ENCODE measurements around the gene AMTN.

The AMTN gene

GRCh38 chr4:70556856-70557255 is 38.5 kb downstream of the AMTN start:
- no peak overlapping the region for H3K27ac ChIP-seq
- DNase-seq (ENCODE audit: low spot score): no peak
- CTCF ChIA-PET: interaction anchor here (0.7 kb wide), 1 partner anchor 875 kb away, joined by 3 read pairs; no protein-coding TSS in a partner anchor
- no peak for TF ChIP-seq CTCF (conservative IDR thresholded peaks at IDR 0.05; ENCODE audit: low read depth)
- POLR2A ChIA-PET (ENCODE audit: low non-redundant PET): no interaction called here

GRCh38 chr4:70559211-70559830 is 41.0 kb downstream of the AMTN start:
- peak; percentile 84 for TF ChIP-seq CTCF (conservative IDR thresholded peaks at IDR 0.05; ENCODE audit: low read depth)
- DNase-seq (ENCODE audit: low spot score): peak; percentile 70
- POLR2A ChIA-PET (ENCODE audit: low non-redundant PET): no interaction called here
- CTCF ChIA-PET: interaction anchor here (0.5 to 0.7 kb wide), 7 partner anchors 31 to 377 kb away, joined by 3 to 6 read pairs (median 3); no protein-coding TSS in a partner anchor
- H3K27ac ChIP-seq: no peak overlapping the region

- POLR2A ChIA-PET (ENCODE audit: low non-redundant PET): no interaction called here
- DNase-seq (ENCODE audit: low spot score): no peak
- no peak for TF ChIP-seq CTCF (conservative IDR thresholded peaks at IDR 0.05; ENCODE audit: low read depth)
- CTCF ChIA-PET: interaction anchor here (0.5 to 0.7 kb wide), 2 partner anchors 53 to 679 kb away, joined by 3 read pairs; no protein-coding TSS in a partner anchor
- H3K27ac ChIP-seq: no peak overlapping the region
These were observed 41.6 kb downstream of the AMTN start for GRCh38 chr4:70559924-70560323.

GRCh38 chr4:70564033-70564432 is 45.7 kb downstream of the AMTN start:
- no peak for TF ChIP-seq CTCF (conservative IDR thresholded peaks at IDR 0.05; ENCODE audit: low read depth)
- H3K27ac ChIP-seq: no peak overlapping the region
- ChIA-PET CTCF (no interaction called here), POLR2A (ENCODE audit: low non-redundant PET) (no interaction called here)
- DNase-seq (ENCODE audit: low spot score): no peak

GRCh38 chr4:70570796-70571195 is 52.4 kb downstream of the AMTN start:
- TF ChIP-seq CTCF (conservative IDR thresholded peaks at IDR 0.05; ENCODE audit: low read depth): no peak
- POLR2A ChIA-PET (ENCODE audit: low non-redundant PET): no interaction called here
- CTCF ChIA-PET: no interaction called here
- no peak for DNase-seq (ENCODE audit: low spot score)
- no peak overlapping the region for H3K27ac ChIP-seq

- TF ChIP-seq CTCF (conservative IDR thresholded peaks at IDR 0.05; ENCODE audit: low read depth): no peak
- H3K27ac ChIP-seq: no peak overlapping the region
- ChIA-PET POLR2A (ENCODE audit: low non-redundant PET) (no interaction called here), CTCF (no interaction called here)
- no peak for DNase-seq (ENCODE audit: low spot score)
These were observed 53.4 kb downstream of the AMTN start for GRCh38 chr4:70571772-70572171.

All from RWPE1 (cell line).